Activated CD8-positive, alpha-beta memory T cell treated with anti-CD3 and anti-CD28 coated beads, Interleukin-2, amount 10 ng/mL, durations not matched to agents 7 days and 5 days (primary cell): ENCODE data around the gene LRRC31. TPM values are rescaled to one million over a fixed set of nuclear protein-coding genes. Genes with fewer than 3 reads are reported as not detected.

ENCODE experiments used
- ATAC-seq: fragments of 150-1000 bp; cut with Tn5 transposase; one replicate; pipeline ENCODE4 v1.10.0; 2021; ENCODE audit warnings: moderate library complexity
- CTCF ChIA-PET: fragments of 350-600 bp; sonication (Branson Sonifier 250); formaldehyde crosslinking; loops from one replicate; lab custom pipeline; 2021; ENCODE audit warnings: antibody characterized with exemption; lab: Charles Lee
- DNase-seq: peaks from one replicate; pipeline ENCODE4 v3.0.0-alpha.2; 2020
- H3K27ac Mint-ChIP-seq: one replicate; pipeline ENCODE4 v1.8.0; 2021; ENCODE audit warnings: mild to moderate bottlenecking, mixed read lengths
- H3K27me3 Mint-ChIP-seq: one replicate; pipeline ENCODE4 v1.8.0; 2021; ENCODE audit warnings: mixed read lengths
- H3K36me3 Mint-ChIP-seq: one replicate; pipeline ENCODE4 v1.8.0; 2021; ENCODE audit warnings: mild to moderate bottlenecking, mixed read lengths
- H3K4me1 Mint-ChIP-seq: one replicate; pipeline ENCODE4 v1.8.0; 2021; ENCODE audit warnings: mixed read lengths
- H3K4me3 Mint-ChIP-seq: one replicate; pipeline ENCODE4 v1.8.0; 2021; ENCODE audit warnings: mild to moderate bottlenecking, moderate library complexity, mixed read lengths
- H3K9me3 Mint-ChIP-seq: one replicate; pipeline ENCODE4 v1.8.0; 2022; ENCODE audit warnings: low read depth, mixed read lengths
- total RNA-seq, 2 experiments: library from RNA; stranded (reverse); gene quantifications; one replicate each; pipeline ENCODE4 v1.2.3, GENCODE V29; 2021

The LRRC31 gene
- total RNA-seq, 2 experiments from 2014 or later = not detected

GRCh38 chr3:169848741-169849140 lies 21.0 kb downstream of the LRRC31 start:
- CTCF ChIA-PET = no interaction called here
- ATAC-seq = no peak

DNA sequence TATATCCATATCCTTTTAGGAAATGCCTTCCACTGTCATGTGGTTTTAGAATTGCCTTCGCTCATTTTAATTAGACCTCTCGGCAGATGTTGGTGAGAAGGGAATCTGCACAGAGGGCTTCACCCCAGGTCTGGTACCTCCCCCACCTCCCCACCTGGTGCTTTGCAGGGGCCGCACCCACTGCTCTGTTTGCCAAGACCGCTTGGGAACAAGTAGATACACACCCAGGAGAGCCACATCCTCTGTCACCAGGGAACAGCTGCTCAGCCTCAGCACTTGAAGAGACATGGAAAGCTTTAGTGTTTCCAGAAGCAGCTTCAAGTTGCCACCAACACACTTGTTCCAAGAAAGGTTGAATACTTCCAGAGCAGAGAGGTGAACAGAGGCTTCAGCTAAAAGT lies 21.8 kb downstream of the LRRC31 start:
- peaks cover 29% of the 10 kb centered on the region for H3K27me3 Mint-ChIP-seq
- ATAC-seq (no peak), DNase-seq (no peak)
- no peaks in the 10 kb centered on the region for H3K4me1 Mint-ChIP-seq
- H3K27ac Mint-ChIP-seq = no peak overlapping the region
- no peak overlapping the region for H3K4me3 Mint-ChIP-seq
- CTCF ChIA-PET = no interaction called here
- H3K9me3 Mint-ChIP-seq = no peaks in the 10 kb centered on the region
- H3K36me3 Mint-ChIP-seq = no peaks in the 10 kb centered on the region

More at GRCh38 chr3:169848741-169849140, 21.0 kb downstream of the LRRC31 start:
- no peak overlapping the region for H3K27ac Mint-ChIP-seq
- H3K4me1 Mint-ChIP-seq = no peaks in the 10 kb centered on the region
- H3K9me3 Mint-ChIP-seq = no peaks in the 10 kb centered on the region
- H3K4me3 Mint-ChIP-seq = no peak overlapping the region
- peaks cover 33% of the 10 kb centered on the region for H3K27me3 Mint-ChIP-seq
- H3K36me3 Mint-ChIP-seq = no peaks in the 10 kb centered on the region
- DNase-seq = no peak

- ATAC-seq = no peak
- Mint-ChIP-seq H3K36me3 (no peaks in the 10 kb centered on the region), H3K27me3 (peaks cover 29% of the 10 kb centered on the region), H3K4me1 (no peaks in the 10 kb centered on the region), H3K27ac (no peak overlapping the region), H3K4me3 (no peak overlapping the region), H3K9me3 (no peaks in the 10 kb centered on the region)
- CTCF ChIA-PET = interaction anchor here (1.3 kb wide), 1 partner anchor 16 kb away, joined by 4 read pairs; no protein-coding TSS in a partner anchor
- no peak for DNase-seq
Measured at GRCh38 chr3:169846458-169847193, 23.1 kb downstream of the LRRC31 start.

GRCh38 chr3:169842960-169843359 lies 26.8 kb downstream of the LRRC31 start:
- ATAC-seq (no peak), DNase-seq (no peak)
- H3K9me3 Mint-ChIP-seq = no peaks in the 10 kb centered on the region
- no peak overlapping the region for H3K27ac Mint-ChIP-seq
- no peaks in the 10 kb centered on the region for H3K36me3 Mint-ChIP-seq
- peaks cover 33% of the 10 kb centered on the region for H3K27me3 Mint-ChIP-seq
- no peaks in the 10 kb centered on the region for H3K4me1 Mint-ChIP-seq
- CTCF ChIA-PET = interaction anchor here (1.0 to 1.1 kb wide), 2 partner anchors 80 to 178 kb away, joined by 3 read pairs; no protein-coding TSS in a partner anchor
- no peak overlapping the region for H3K4me3 Mint-ChIP-seq

DNA sequence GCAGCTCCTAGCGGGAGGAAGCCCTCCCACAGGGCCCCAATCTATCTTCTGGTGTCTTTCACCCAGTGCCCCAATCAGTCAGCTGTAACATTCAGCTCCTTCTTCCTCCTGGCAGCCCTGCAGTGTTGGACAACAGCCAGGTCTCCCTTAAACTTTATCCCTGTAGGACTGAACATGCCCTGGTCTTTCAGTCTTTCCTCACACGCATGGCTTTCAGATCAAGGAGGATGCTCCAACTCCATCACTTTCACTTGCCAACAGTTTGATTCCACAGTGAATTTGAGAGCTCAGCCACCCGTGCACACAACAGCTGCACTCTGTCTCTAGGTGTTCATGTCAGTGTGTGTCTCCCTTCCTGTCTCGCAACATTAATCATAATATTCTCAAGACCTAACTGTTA lies 28.6 kb downstream of the LRRC31 start:
- Mint-ChIP-seq H3K4me3 (no peak overlapping the region), H3K27ac (no peak overlapping the region), H3K9me3 (no peaks in the 10 kb centered on the region), H3K36me3 (no peaks in the 10 kb centered on the region), H3K4me1 (no peaks in the 10 kb centered on the region), H3K27me3 (peaks cover 27% of the 10 kb centered on the region)
- CTCF ChIA-PET = no interaction called here
- DNase-seq = no peak
- ATAC-seq = no peak

- CTCF ChIA-PET = no interaction called here
- no peak for ATAC-seq
Measured at GRCh38 chr3:169838511-169839030, 31.2 kb downstream of the LRRC31 start.

GRCh38 chr3:169836942-169837275 lies 32.8 kb downstream of the LRRC31 start:
- ATAC-seq = no peak
- no peak for DNase-seq
- Mint-ChIP-seq H3K4me1 (no peaks in the 10 kb centered on the region), H3K36me3 (no peaks in the 10 kb centered on the region), H3K27ac (no peak overlapping the region), H3K4me3 (no peak overlapping the region), H3K27me3 (peaks cover 13% of the 10 kb centered on the region), H3K9me3 (no peaks in the 10 kb centered on the region)
- CTCF ChIA-PET = no interaction called here

More at GRCh38 chr3:169838511-169839030, 31.2 kb downstream of the LRRC31 start:
- Mint-ChIP-seq H3K36me3 (no peaks in the 10 kb centered on the region), H3K9me3 (no peaks in the 10 kb centered on the region), H3K4me1 (no peaks in the 10 kb centered on the region), H3K4me3 (no peak overlapping the region), H3K27me3 (peaks cover 15% of the 10 kb centered on the region), H3K27ac (no peak overlapping the region)
- DNase-seq = no peak

GRCh38 chr3:169836078-169836941 lies 33.4 kb downstream of the LRRC31 start:
- Mint-ChIP-seq H3K4me1 (no peaks in the 10 kb centered on the region), H3K27ac (no peak overlapping the region), H3K9me3 (no peaks in the 10 kb centered on the region), H3K36me3 (no peaks in the 10 kb centered on the region), H3K4me3 (no peak overlapping the region), H3K27me3 (peaks cover 11% of the 10 kb centered on the region)
- DNase-seq (no peak), ATAC-seq (no peak)
- CTCF ChIA-PET = no interaction called here

DNA sequence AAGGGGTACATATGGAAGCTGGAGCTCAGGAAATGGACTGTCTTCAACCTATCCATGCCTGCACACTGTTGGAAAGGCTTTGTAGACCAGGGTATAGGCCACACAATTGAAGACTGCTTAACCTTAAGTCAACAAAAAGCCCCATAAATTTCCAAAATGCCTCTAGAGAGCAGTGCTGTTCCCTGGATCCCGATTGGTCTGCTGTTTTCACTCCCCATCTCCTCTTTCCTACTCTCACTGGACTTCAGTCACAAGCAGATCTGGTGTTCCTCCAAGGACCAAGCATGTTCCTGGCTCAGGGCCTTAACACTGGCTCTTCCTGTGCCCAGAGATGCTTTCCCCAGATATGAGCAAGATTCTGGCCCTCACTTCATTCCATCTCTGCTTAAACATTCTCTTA lies 34.2 kb downstream of the LRRC31 start:
- Mint-ChIP-seq H3K4me3 (no peak overlapping the region), H3K27me3 (peaks cover 7% of the 10 kb centered on the region), H3K36me3 (no peaks in the 10 kb centered on the region), H3K4me1 (no peaks in the 10 kb centered on the region), H3K27ac (no peak overlapping the region), H3K9me3 (no peaks in the 10 kb centered on the region)
- CTCF ChIA-PET = no interaction called here
- no peak for DNase-seq
- ATAC-seq = no peak

- no peak for ATAC-seq
- no peak overlapping the region for H3K4me3 Mint-ChIP-seq
- no peaks in the 10 kb centered on the region for H3K9me3 Mint-ChIP-seq
- H3K4me1 Mint-ChIP-seq = peaks cover 9% of the 10 kb centered on the region
- DNase-seq = no peak
- CTCF ChIA-PET = no interaction called here
- H3K27ac Mint-ChIP-seq = no peak overlapping the region
- H3K36me3 Mint-ChIP-seq = no peaks in the 10 kb centered on the region
- peaks cover 12% of the 10 kb centered on the region for H3K27me3 Mint-ChIP-seq
Measured at GRCh38 chr3:169827712-169828111, 42.0 kb downstream of the LRRC31 start.

GRCh38 chr3:169825316-169825715 lies 44.4 kb downstream of the LRRC31 start:
- no peak overlapping the region for H3K27ac Mint-ChIP-seq
- CTCF ChIA-PET = interaction anchor here (1.5 kb wide), 1 partner anchor 12 kb away, joined by 3 read pairs; no protein-coding TSS in a partner anchor
- H3K9me3 Mint-ChIP-seq = no peaks in the 10 kb centered on the region
- DNase-seq = no peak
- H3K36me3 Mint-ChIP-seq = no peaks in the 10 kb centered on the region
- H3K4me3 Mint-ChIP-seq = no peak overlapping the region
- no peak for ATAC-seq
- peaks cover 24% of the 10 kb centered on the region for H3K27me3 Mint-ChIP-seq
- peaks cover 9% of the 10 kb centered on the region for H3K4me1 Mint-ChIP-seq

GRCh38 chr3:169822983-169823382 lies 46.8 kb downstream of the LRRC31 start:
- Mint-ChIP-seq H3K4me1 (no peaks in the 10 kb centered on the region), H3K4me3 (no peak overlapping the region), H3K27ac (no peak overlapping the region), H3K27me3 (peaks cover 39% of the 10 kb centered on the region), H3K9me3 (no peaks in the 10 kb centered on the region), H3K36me3 (no peaks in the 10 kb centered on the region)
- no peak for ATAC-seq
- CTCF ChIA-PET = no interaction called here
- DNase-seq = no peak

DNA sequence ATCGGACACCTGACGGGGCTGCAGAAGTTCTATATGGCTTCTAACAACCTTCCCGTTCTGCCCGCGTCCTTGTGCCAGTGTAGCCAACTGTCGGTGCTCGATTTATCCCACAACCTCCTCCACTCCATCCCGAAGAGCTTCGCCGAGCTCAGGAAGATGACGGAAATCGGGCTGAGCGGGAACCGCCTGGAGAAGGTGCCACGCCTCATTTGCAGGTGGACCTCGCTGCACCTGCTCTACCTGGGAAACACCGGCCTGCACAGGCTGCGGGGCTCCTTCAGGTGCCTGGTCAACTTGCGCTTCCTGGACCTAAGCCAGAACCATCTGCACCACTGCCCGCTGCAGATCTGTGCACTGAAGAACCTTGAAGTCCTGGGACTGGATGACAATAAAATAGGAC lies 47.2 kb downstream of the LRRC31 start:
- Mint-ChIP-seq H3K27ac (no peak overlapping the region), H3K4me3 (no peak overlapping the region), H3K36me3 (no peaks in the 10 kb centered on the region), H3K27me3 (peaks cover 42% of the 10 kb centered on the region), H3K9me3 (no peaks in the 10 kb centered on the region), H3K4me1 (no peaks in the 10 kb centered on the region)
- CTCF ChIA-PET = no interaction called here
- DNase-seq = no peak
- ATAC-seq = no peak
